Loucy (cell line): Measurements from ENCODE around the gene ATP11A.

Source experiments
- H2AFZ ChIP-seq: fragments of 200-600 bp; sonication (generic); 2 replicates; pipeline ENCODE4 v1.6.0; 2016; ENCODE audit warnings: antibody characterized with exemption, mild to moderate bottlenecking, low read length, moderate library complexity
- H3F3A ChIP-seq: fragments of 200-600 bp; 2 replicates; pipeline ENCODE4 v1.6.0; 2016; ENCODE audit warnings: antibody characterized with exemption, low read depth, mild to moderate bottlenecking
- H3K27me3 ChIP-seq: fragments of 200-600 bp; sonication (generic); 2 replicates; pipeline ENCODE4 v1.6.1; 2014; ENCODE audit warnings: low read length, mild to moderate bottlenecking; ENCODE audit not compliant: insufficient read depth, poor library complexity, severe bottlenecking
- H3K36me3 ChIP-seq: fragments of 200-600 bp; sonication (generic); 2 replicates; pipeline ENCODE4 v1.6.1; 2016; ENCODE audit warnings: low read length; ENCODE audit not compliant: insufficient read depth
- H3K4me1 ChIP-seq: fragments of 200-600 bp; sonication (generic); 2 replicates; pipeline ENCODE4 v1.5.1; 2014; ENCODE audit warnings: low read length, mild to moderate bottlenecking; ENCODE audit not compliant: insufficient read depth, poor library complexity, severe bottlenecking
- H3K4me2 ChIP-seq: fragments of 200-600 bp; sonication (generic); 2 replicates; pipeline ENCODE4 v1.6.0; 2014; ENCODE audit warnings: antibody characterized with exemption, low read length, low read depth, mild to moderate bottlenecking; ENCODE audit not compliant: poor library complexity, severe bottlenecking
- H3K4me3 ChIP-seq: fragments of 200-600 bp; sonication (generic); 2 replicates; pipeline ENCODE4 v1.5.1; 2014; ENCODE audit warnings: low read length, mild to moderate bottlenecking, mixed read lengths; ENCODE audit not compliant: poor library complexity, severe bottlenecking
- H3K79me2 ChIP-seq: fragments of 200-600 bp; sonication (generic); 2 replicates; pipeline ENCODE4 v1.6.1; 2014; ENCODE audit warnings: low read length; ENCODE audit not compliant: insufficient read depth
- H3K9ac ChIP-seq: fragments of 200-600 bp; sonication (generic); 2 replicates; pipeline ENCODE4 v1.6.0; 2014; ENCODE audit warnings: mild to moderate bottlenecking, low read depth, low read length, moderate library complexity; ENCODE audit not compliant: poor library complexity, severe bottlenecking
- H3K9me2 ChIP-seq: fragments of 200-600 bp; sonication (generic); replicated peaks from 2 replicates; pipeline ENCODE4 v1.6.1; 2016; ENCODE audit warnings: low read depth, low read length, mixed read lengths
- H3K9me3 ChIP-seq: fragments of 200-600 bp; sonication (generic); 2 replicates; pipeline ENCODE4 v1.6.1; 2014; ENCODE audit warnings: mild to moderate bottlenecking, antibody characterized with exemption, low read length, low read depth; ENCODE audit not compliant: insufficient read depth
- H4K20me1 ChIP-seq: fragments of 200-600 bp; sonication (generic); 2 replicates; pipeline ENCODE4 v1.6.0; 2014; ENCODE audit warnings: antibody characterized with exemption, low read length, mild to moderate bottlenecking; ENCODE audit not compliant: insufficient read depth, poor library complexity, severe bottlenecking
- EZH2phosphoT487 ChIP-seq: fragments of 200-600 bp; IDR thresholded peaks from 2 replicates; pipeline ENCODE4 v1.6.1; 2018; ENCODE audit warnings: antibody characterized with exemption, mild to moderate bottlenecking, moderate library complexity, borderline replicate concordance
- TF ChIP-seq, protein P1 (sequence below): fragments of 200-600 bp; sonication (generic); conservative IDR thresholded peaks from 2 replicates; pipeline ENCODE4 v1.5.1; 2014; ENCODE audit warnings: mild to moderate bottlenecking, antibody characterized with exemption, low read length

ATP11A gene

GRCh38 chr13:112699322-112699918, 9.6 kb downstream of the ATP11A start:
- Histone ChIP-seq H3K4me2 (no peak overlapping the region), H3K27me3 (no peaks in the 10 kb centered on the region), H3K36me3 (no peaks in the 10 kb centered on the region), H3K9ac (no peak overlapping the region), H2AFZ (no peak overlapping the region), H3K9me2 (no peaks in the 10 kb centered on the region), H3F3A (no peaks in the 10 kb centered on the region), H4K20me1 (no peaks in the 10 kb centered on the region), H3K9me3 (no peaks in the 10 kb centered on the region), H3K4me1 (peaks cover 15% of the 10 kb centered on the region), H3K4me3 (no peak overlapping the region), H3K79me2 (peaks cover 33% of the 10 kb centered on the region; the same call in 1 of the 2 replicates)
- TF ChIP-seq EZH2phosphoT487: no peak
- TF ChIP-seq, protein P1, sequence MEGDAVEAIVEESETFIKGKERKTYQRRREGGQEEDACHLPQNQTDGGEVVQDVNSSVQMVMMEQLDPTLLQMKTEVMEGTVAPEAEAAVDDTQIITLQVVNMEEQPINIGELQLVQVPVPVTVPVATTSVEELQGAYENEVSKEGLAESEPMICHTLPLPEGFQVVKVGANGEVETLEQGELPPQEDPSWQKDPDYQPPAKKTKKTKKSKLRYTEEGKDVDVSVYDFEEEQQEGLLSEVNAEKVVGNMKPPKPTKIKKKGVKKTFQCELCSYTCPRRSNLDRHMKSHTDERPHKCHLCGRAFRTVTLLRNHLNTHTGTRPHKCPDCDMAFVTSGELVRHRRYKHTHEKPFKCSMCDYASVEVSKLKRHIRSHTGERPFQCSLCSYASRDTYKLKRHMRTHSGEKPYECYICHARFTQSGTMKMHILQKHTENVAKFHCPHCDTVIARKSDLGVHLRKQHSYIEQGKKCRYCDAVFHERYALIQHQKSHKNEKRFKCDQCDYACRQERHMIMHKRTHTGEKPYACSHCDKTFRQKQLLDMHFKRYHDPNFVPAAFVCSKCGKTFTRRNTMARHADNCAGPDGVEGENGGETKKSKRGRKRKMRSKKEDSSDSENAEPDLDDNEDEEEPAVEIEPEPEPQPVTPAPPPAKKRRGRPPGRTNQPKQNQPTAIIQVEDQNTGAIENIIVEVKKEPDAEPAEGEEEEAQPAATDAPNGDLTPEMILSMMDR: no peak

DNA sequence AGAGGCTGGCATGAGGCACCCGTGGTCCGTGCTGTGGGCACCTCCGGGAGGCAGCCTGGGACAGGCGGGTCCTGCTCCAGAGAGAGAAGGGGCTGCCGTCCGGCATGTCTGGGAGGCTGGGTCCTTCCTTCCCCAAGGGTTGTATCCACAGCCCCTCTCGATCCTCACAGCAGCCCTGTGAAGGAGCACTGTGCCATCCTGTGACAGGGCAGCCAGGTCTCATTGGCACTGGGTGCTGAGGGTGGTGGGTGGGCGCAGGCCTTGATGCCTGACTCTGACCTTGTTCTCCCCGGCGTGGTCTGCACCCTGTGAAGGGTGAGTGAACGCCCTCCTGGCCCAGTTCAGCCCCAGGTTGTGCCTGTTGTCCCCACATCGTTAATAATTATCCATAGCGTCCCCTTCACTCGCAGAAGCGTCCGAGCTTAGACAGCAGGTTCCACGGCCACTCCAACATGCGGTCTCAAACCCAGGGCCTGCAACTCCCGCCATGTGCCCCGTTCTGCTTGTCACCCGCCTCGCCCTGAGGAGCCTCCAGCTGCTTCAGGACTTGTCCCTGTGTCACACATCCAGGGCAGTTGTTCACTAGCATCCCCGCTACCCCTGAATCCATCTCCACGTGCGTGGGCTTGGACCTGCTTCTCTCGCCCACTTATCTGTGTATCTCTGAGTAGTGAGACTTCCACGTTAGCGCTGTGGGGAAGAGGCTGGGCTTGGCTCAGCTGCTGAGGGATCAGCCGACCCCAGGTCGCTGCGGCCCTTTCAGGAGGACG, 10.6 kb downstream of the ATP11A start:
- Histone ChIP-seq H2AFZ (no peak overlapping the region), H3K4me3 (no peak overlapping the region), H3K36me3 (no peaks in the 10 kb centered on the region), H3K27me3 (no peaks in the 10 kb centered on the region), H3F3A (no peaks in the 10 kb centered on the region), H3K9me3 (no peaks in the 10 kb centered on the region), H3K9me2 (no peaks in the 10 kb centered on the region), H3K4me2 (no peak overlapping the region), H3K79me2 (peaks cover 36% of the 10 kb centered on the region; the same call in 1 of the 2 replicates), H3K4me1 (peaks cover 20% of the 10 kb centered on the region), H4K20me1 (no peaks in the 10 kb centered on the region), H3K9ac (no peak overlapping the region)
- TF ChIP-seq, protein P1: no peak
- TF ChIP-seq EZH2phosphoT487: no peak

DNA sequence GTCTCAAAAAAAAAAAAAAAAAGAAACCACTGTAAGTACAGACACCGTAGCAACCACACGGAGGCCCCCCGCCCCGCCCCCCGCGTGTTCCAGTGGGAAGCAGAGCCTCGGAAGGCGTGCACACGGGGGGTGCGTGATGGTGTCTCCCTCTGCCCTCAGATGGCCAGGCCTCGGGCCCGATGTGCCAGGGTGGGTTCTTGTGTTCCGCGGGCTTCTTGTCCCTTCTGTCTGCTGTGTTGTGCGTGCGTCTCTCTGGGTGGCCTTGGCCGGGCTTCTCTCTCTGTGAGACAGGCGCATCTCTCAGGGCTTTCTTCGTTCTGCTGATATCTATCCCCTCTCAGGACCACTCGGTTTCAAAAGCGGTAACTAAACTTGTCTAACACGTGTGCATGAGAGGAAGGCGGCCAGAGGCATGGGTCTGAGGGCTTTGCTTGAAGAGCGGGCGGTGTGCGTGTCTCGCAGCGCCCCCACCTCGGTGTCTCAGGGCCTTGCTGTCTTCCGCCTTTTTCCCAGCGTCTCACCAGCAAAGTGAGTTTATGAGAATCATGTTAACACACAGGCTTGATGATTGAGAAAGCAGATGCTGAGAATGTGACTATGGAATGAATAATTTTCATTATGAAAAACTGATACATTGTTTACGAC, 12.6 kb downstream of the ATP11A start:
- Histone ChIP-seq H3K4me1 (peaks cover 20% of the 10 kb centered on the region), H3K9ac (no peak overlapping the region), H3K4me2 (peak overlapping the region; percentile 31), H4K20me1 (no peaks in the 10 kb centered on the region), H3K36me3 (no peaks in the 10 kb centered on the region), H3K27me3 (no peaks in the 10 kb centered on the region), H3K4me3 (no peak overlapping the region), H3K79me2 (peaks cover 25% of the 10 kb centered on the region; the same call in 1 of the 2 replicates), H3F3A (no peaks in the 10 kb centered on the region), H3K9me3 (no peaks in the 10 kb centered on the region), H2AFZ (no peak overlapping the region), H3K9me2 (no peaks in the 10 kb centered on the region)
- TF ChIP-seq, protein P1: no peak
- no peak for TF ChIP-seq EZH2phosphoT487
